Prostate gland (tissue), 2 donors: ENCODE measurements around the gene MAGEB6B.

ENCODE experiments used
- CTCF ChIP-seq, 4 experiments: fragments of 200-600 bp in 2 of 4; fragments of 450-650 bp in 2 of 4; sonication (generic) in 2 of 4; IDR thresholded peaks; 1 replicate in 3 of 4; 2 replicates in 1 of 4; pipeline ENCODE4 v1.5.1; 2016 to 2019; ENCODE audit warnings: antibody characterized with exemption in 4 of 4, mild to moderate bottlenecking in 2 of 4, moderate library complexity in 2 of 4
- POLR2A ChIP-seq: fragments of 450-650 bp; IDR thresholded peaks from one replicate; pipeline ENCODE4 v1.6.1; 2016; ENCODE audit warnings: antibody characterized with exemption, mild to moderate bottlenecking

DNA sequence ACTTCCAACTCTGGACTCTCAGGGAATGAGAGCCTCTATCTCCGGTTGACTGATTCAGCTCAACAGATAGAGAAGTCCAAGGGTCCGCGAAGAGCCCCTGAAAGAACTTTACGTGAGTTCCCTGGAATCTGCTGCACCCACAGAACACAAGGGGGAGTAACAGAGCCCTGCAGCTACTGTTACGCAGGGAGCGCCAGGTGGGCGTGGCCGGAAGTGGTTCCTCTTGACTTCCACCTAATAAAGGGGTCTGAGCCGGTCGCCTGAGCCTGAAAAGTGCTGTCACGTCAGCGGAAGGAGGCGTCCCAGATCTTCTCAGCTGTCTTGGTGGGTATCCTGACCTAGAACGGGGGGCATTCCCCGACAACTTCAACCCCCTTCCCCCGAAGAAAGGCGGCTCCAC is 31.8 kb downstream of the MAGEB6B start, which contains the start of gene MAGEB6:
- TF ChIP-seq CTCF (IDR thresholded peaks at IDR 0.05) (no peak), POLR2A (no peak)
